GM12878 (cell line): ENCODE results near the gene GET3. TPM values are rescaled to one million over a fixed set of nuclear protein-coding genes. Genes with fewer than 3 reads are reported as not detected.
A peak's percentile ranks its signal among the peaks of the same experiment; 100 is the strongest.

Experiments
- ATAC-seq: fragments of 200-7000 bp; cut with Tn5 transposase; 3 replicates; pipeline ENCODE4 v1.9.1; 2020; ENCODE audit warnings: mild to moderate bottlenecking, moderate library complexity
- BruUV-seq: library from RNA; stranded (reverse); fragments of 400-500 nt; replicated peaks from 2 replicates; lab custom pipeline; 2021; lab: Mats Ljungman, UMichigan
- CTCF ChIA-PET: fragments of 300-600 bp; sonication (Branson Sonifier 250); formaldehyde crosslinking; extraction: SDS; loops from one replicate; lab custom pipeline; 2021; ENCODE audit warnings: inconsistent platforms; lab: Yijun Ruan, JAX
- POLR2A ChIA-PET: fragments of 350-600 bp; formaldehyde crosslinking; extraction: SDS; loops from one replicate; lab custom pipeline; 2021; ENCODE audit warnings: inconsistent platforms; lab: Charles Lee
- RAD21 ChIA-PET: fragments of 300-600 bp; sonication (Branson Sonifier 250); formaldehyde crosslinking; loops from one replicate; lab custom pipeline; 2023; ENCODE audit warnings: antibody characterized with exemption; ENCODE audit not compliant: unreplicated experiment; lab: Charles Lee
- SMC1A ChIA-PET: fragments of 300-600 bp; sonication (Branson Sonifier 250); formaldehyde crosslinking; loops from one replicate; lab custom pipeline; 2023; ENCODE audit not compliant: unreplicated experiment, uncharacterized antibody; lab: Charles Lee
- DNase-seq: peaks from one replicate; pipeline ENCODE4 v3.0.0-alpha.2; 2011; ENCODE audit warnings: low read depth, low spot score
- FAIRE-seq: peaks from 3 replicates; lab custom pipeline; 2011; peaks lifted over from hg19 to GRCh38; lab: Jason Lieb, UNC
- H2AFZ ChIP-seq: 2 replicates; pipeline ENCODE4 v1.6.0; 2011; ENCODE audit warnings: low read depth, low read length, control low read depth; ENCODE audit not compliant: control insufficient read depth
- H3K27ac ChIP-seq: 2 replicates; pipeline ENCODE4 v1.5.1; 2011; ENCODE audit warnings: control low read depth; ENCODE audit not compliant: control insufficient read depth, insufficient read depth
- H3K27me3 ChIP-seq, 2 experiments: replicated peaks in 1 of 2; 2 replicates each; pipeline versions ENCODE4 v1.6.0 to v1.6.1; 2011; ENCODE audit warnings: low read length in 1 of 2; ENCODE audit not compliant: control insufficient read depth in 2 of 2, insufficient read depth in 2 of 2
- H3K36me3 ChIP-seq, 2 experiments: 2 replicates each; pipeline ENCODE4 v1.5.1; 2011; ENCODE audit warnings: low read length in 1 of 2; ENCODE audit not compliant: control insufficient read depth in 2 of 2, insufficient read depth in 2 of 2
- H3K4me1 ChIP-seq: 2 replicates; pipeline ENCODE4 v1.6.1; 2011; ENCODE audit warnings: mild to moderate bottlenecking, low read length, moderate library complexity, mixed read lengths; ENCODE audit not compliant: control insufficient read depth, insufficient read depth
- H3K4me2 ChIP-seq: 2 replicates; pipeline ENCODE4 v1.6.0; 2011; ENCODE audit warnings: control low read depth; ENCODE audit not compliant: control insufficient read depth, insufficient read depth
- H3K4me3 ChIP-seq: fragments of 200-600 bp; sonication (generic); 2 replicates; pipeline ENCODE4 v1.5.1; 2016
- H3K79me2 ChIP-seq: 2 replicates; pipeline ENCODE4 v1.6.0; 2011; ENCODE audit warnings: low read length; ENCODE audit not compliant: control insufficient read depth, insufficient read depth
- H3K9ac ChIP-seq: 2 replicates; pipeline ENCODE4 v1.8.0; 2011; ENCODE audit warnings: low read length, control low read depth, mixed read lengths; ENCODE audit not compliant: control insufficient read depth, insufficient read depth
- H3K9me3 ChIP-seq: replicated peaks from 3 replicates; pipeline ENCODE4 v1.5.1; 2011; ENCODE audit warnings: mild to moderate bottlenecking, low read length; ENCODE audit not compliant: control insufficient read depth, insufficient read depth
- H4K20me1 ChIP-seq: 2 replicates; pipeline ENCODE4 v1.6.0; 2011; ENCODE audit not compliant: control insufficient read depth, insufficient read depth
- KDM1A ChIP-seq: fragments of 200-600 bp; sonication (generic); IDR thresholded peaks from 2 replicates; pipeline ENCODE4 v1.6.1; 2016; ENCODE audit warnings: borderline replicate concordance
- TBL1XR1 ChIP-seq: IDR thresholded peaks from 2 replicates; pipeline ENCODE4 v1.6.1; 2012; ENCODE audit warnings: low read depth, low read length, improper control_type of control experiment
- WRNIP1 ChIP-seq: IDR thresholded peaks from 2 replicates; pipeline ENCODE4 v1.6.1; 2011; ENCODE audit warnings: low read depth, low read length, improper control_type of control experiment, borderline replicate concordance
- WGBS: methylation state at CpG from one replicate; pipeline ENCODE4 v1.1.6; 2016; ENCODE audit warnings: low lambda C conversion rate; ENCODE audit not compliant: insufficient replicate concordance, insufficient coverage; ENCODE audit errors: missing lambda C conversion rate; 5-methylcytosine and 5-hydroxymethylcytosine counted together
- in situ Hi-C: fragments of 300-500 bp; cut with MboI; formaldehyde crosslinking; loops from 9 replicates; pipeline ENCODE4 v1.14.3; 2018; ENCODE audit warnings: mixed read lengths
- intact Hi-C: fragments of 100-400 bp; cut with micrococcal nuclease; formaldehyde crosslinking; loops from one replicate; pipeline ENCODE4 v1.14.2; 2022; ENCODE audit not compliant: unreplicated experiment
- polyA plus RNA-seq, 11 experiments: library from polyadenylated mRNA; depleted of rRNA in 4 of 11; unstranded in 6 of 11; stranded (reverse) in 5 of 11; fragments of >200 nt; fragmentation: Nextera tagmentation in 4 of 11; fragmentation: Illumina TruSeq in 1 of 11; extraction: Ambion mirVana in 4 of 11; extraction: Trizol in 1 of 11; gene quantifications; 1 replicate in 1 of 11; 2 replicates in 10 of 11; pipeline versions ENCODE4 v1.2.1 to v1.2.3, GENCODE V29; 2011 to 2016; ENCODE audit warnings: inconsistent platforms in 2 of 11, missing spikeins in 2 of 11, low read depth in 1 of 11
- total RNA-seq, 4 experiments: library from RNA; depleted of rRNA in 3 of 4; stranded (reverse); fragments of >200 nt in 3 of 4; fragmentation: Illumina TruSeq in 1 of 4; extraction: Trizol in 1 of 4; gene quantifications; 2 replicates each; pipeline versions ENCODE4 v1.2.1 to v1.2.3, GENCODE V29; 2013 to 2021
- TF ChIP-seq, protein P1 (sequence below): fragments of 450-650 bp; IDR thresholded peaks from 2 replicates; pipeline ENCODE4 v1.6.1; 2016; ENCODE audit warnings: mild to moderate bottlenecking, moderate library complexity, borderline replicate concordance
- TF ChIP-seq, protein P2 (sequence below): IDR thresholded peaks from 2 replicates; pipeline ENCODE4 v1.6.1; 2011; ENCODE audit warnings: low read depth, mild to moderate bottlenecking, low read length, moderate library complexity, borderline replicate concordance; ENCODE audit errors: extremely low read depth
- TF ChIP-seq, protein P3 (sequence below): IDR thresholded peaks from 2 replicates; pipeline ENCODE4 v1.6.1; 2011; ENCODE audit warnings: borderline replicate concordance, low read depth, mild to moderate bottlenecking, moderate library complexity, low read length; ENCODE audit not compliant: insufficient read depth, poor library complexity, severe bottlenecking

The GET3 gene
- total and polyA plus RNA-seq, 10 of the 15 experiments (the other 5 are each of a cell fraction or from before 2014, with no cell fraction given), result 14.5 to 144 (median 97.2) TPM

DNA sequence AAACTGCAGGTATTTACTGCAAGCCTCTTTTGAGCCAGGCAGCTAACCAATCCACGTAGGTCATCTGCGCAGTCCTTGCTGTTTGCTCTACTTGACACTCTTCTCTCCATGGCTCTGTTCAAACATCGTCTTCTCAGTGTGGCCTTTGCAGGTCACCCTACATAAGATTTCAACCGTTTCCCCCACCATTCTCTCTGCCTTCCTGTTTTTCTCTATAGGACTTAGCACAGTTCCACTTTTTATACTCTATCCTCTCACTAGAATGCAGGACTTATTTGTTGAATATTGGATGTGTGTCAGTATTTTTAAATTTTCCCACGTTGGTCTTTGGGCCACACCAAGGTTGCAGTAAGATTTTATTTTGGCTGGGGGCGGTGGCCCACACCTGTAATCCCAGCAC is 39.2 kb upstream of the GET3 start:
- ChIA-PET SMC1A (no interaction called here), POLR2A (no interaction called here), CTCF (interaction anchor here (1.7 kb wide), 1 partner anchor 38 kb away, joined by 4 read pairs; the partner anchor contains the start of gene GET3), RAD21 (interaction anchor here (0.5 kb wide), 1 partner anchor 409 kb away, joined by 3 read pairs; no protein-coding TSS in a partner anchor)
- H3K4me2 ChIP-seq, result peak overlapping the region; percentile 96; the same call in 1 of the 2 replicates
- in situ Hi-C loops, result no loop called here
- no peak overlapping the region for H3K27ac ChIP-seq
- no peak for ATAC-seq
- H3K36me3 ChIP-seq, result peaks cover 12 to 21% of the 10 kb centered on the region in 2 experiments
- WGBS, result 75% methylated on average over 6 of the region's 6 CpGs
- no peaks in the 10 kb centered on the region for H3K27me3 ChIP-seq
- no peak for FAIRE-seq
- intact Hi-C loops, result no loop called here
- H3K4me3 ChIP-seq, result no peak overlapping the region
- DNase-seq, result no peak
- H4K20me1 ChIP-seq, result no peaks in the 10 kb centered on the region
- no peaks in the 10 kb centered on the region for H3K79me2 ChIP-seq
- H2AFZ ChIP-seq, result no peak overlapping the region
- BruUV-seq, result no TSS peak
- no peak overlapping the region for H3K9ac ChIP-seq
- TF ChIP-seq, protein P1, sequence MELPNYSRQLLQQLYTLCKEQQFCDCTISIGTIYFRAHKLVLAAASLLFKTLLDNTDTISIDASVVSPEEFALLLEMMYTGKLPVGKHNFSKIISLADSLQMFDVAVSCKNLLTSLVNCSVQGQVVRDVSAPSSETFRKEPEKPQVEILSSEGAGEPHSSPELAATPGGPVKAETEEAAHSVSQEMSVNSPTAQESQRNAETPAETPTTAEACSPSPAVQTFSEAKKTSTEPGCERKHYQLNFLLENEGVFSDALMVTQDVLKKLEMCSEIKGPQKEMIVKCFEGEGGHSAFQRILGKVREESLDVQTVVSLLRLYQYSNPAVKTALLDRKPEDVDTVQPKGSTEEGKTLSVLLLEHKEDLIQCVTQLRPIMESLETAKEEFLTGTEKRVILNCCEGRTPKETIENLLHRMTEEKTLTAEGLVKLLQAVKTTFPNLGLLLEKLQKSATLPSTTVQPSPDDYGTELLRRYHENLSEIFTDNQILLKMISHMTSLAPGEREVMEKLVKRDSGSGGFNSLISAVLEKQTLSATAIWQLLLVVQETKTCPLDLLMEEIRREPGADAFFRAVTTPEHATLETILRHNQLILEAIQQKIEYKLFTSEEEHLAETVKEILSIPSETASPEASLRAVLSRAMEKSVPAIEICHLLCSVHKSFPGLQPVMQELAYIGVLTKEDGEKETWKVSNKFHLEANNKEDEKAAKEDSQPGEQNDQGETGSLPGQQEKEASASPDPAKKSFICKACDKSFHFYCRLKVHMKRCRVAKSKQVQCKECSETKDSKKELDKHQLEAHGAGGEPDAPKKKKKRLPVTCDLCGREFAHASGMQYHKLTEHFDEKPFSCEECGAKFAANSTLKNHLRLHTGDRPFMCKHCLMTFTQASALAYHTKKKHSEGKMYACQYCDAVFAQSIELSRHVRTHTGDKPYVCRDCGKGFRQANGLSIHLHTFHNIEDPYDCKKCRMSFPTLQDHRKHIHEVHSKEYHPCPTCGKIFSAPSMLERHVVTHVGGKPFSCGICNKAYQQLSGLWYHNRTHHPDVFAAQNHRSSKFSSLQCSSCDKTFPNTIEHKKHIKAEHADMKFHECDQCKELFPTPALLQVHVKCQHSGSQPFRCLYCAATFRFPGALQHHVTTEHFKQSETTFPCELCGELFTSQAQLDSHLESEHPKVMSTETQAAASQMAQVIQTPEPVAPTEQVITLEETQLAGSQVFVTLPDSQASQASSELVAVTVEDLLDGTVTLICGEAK, result no peak
- TF ChIP-seq TBL1XR1 (no peak), KDM1A (no peak), WRNIP1 (no peak)
- TF ChIP-seq, protein P2, sequence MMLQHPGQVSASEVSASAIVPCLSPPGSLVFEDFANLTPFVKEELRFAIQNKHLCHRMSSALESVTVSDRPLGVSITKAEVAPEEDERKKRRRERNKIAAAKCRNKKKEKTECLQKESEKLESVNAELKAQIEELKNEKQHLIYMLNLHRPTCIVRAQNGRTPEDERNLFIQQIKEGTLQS, result no peak
- TF ChIP-seq, protein P3, sequence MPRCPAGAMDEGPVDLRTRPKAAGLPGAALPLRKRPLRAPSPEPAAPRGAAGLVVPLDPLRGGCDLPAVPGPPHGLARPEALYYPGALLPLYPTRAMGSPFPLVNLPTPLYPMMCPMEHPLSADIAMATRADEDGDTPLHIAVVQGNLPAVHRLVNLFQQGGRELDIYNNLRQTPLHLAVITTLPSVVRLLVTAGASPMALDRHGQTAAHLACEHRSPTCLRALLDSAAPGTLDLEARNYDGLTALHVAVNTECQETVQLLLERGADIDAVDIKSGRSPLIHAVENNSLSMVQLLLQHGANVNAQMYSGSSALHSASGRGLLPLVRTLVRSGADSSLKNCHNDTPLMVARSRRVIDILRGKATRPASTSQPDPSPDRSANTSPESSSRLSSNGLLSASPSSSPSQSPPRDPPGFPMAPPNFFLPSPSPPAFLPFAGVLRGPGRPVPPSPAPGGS, result no peak
- TF ChIP-seq, all 136 proteins: peak for 0
- H3K9me3 ChIP-seq, result no peaks in the 10 kb centered on the region
- H3K4me1 ChIP-seq, result peaks cover 9% of the 10 kb centered on the region
